HCT116 (cell line): ENCODE data around the gene ANXA8. TPM values are rescaled to one million over a fixed set of nuclear protein-coding genes. Genes with fewer than 3 reads are reported as not detected.

Source experiments
- ATAC-seq: fragments of 200-7000 bp; cut with Tn5 transposase; 2 replicates; pipeline ENCODE4 v1.9.1; 2020; ENCODE audit warnings: mild to moderate bottlenecking, moderate library complexity
- BruUV-seq: library from RNA; stranded (reverse); fragments of 400-500 nt; replicated peaks from 2 replicates; lab custom pipeline; 2021; lab: Mats Ljungman, UMichigan
- CTCF ChIA-PET: fragments of 300-600 bp; sonication (Branson Sonifier 250); formaldehyde crosslinking; loops from one replicate; lab custom pipeline; 2021; ENCODE audit warnings: antibody characterized with exemption; lab: Charles Lee
- POLR2A ChIA-PET: fragments of 300-600, 350-600 bp; sonication (Branson Sonifier 250); formaldehyde crosslinking; loops from one replicate; lab custom pipeline; 2021; ENCODE audit warnings: antibody characterized with exemption; lab: Charles Lee
- RAD21 ChIA-PET, 2 experiments: fragments of 300-600 bp; sonication (Branson Sonifier 250); formaldehyde crosslinking; loops; one replicate each; lab custom pipeline; 2023; ENCODE audit warnings: low total read pairs in 2 of 2; ENCODE audit not compliant: uncharacterized antibody in 2 of 2, unreplicated experiment in 2 of 2, low non-redundant PET in 1 of 2; lab: Charles Lee
- DNase-seq: peaks from one replicate; pipeline ENCODE4 v3.0.0-alpha.2; 2010; ENCODE audit warnings: low read depth, low spot score
- H2AFZ ChIP-seq: fragments of 200-600 bp; shearing (Covaris generic), sonication (generic); 2 replicates; pipeline ENCODE4 v1.6.1; 2017; ENCODE audit warnings: low read depth, mixed run types, mixed read lengths, antibody characterized with exemption, low read length; ENCODE audit not compliant: poor library complexity, severe bottlenecking
- H3K27ac ChIP-seq: 2 replicates; pipeline ENCODE4 v1.5.1; 2012; ENCODE audit warnings: low read depth, low read length
- H3K27me3 ChIP-seq: fragments of 200-600 bp; sonication (generic); 2 replicates; pipeline ENCODE4 v1.6.1; 2016; ENCODE audit warnings: mixed run types, low read length, mixed read lengths; ENCODE audit not compliant: insufficient read depth
- H3K36me3 ChIP-seq, 2 experiments: fragments of 200-500 bp in 1 of 2; fragments of 200-600 bp in 1 of 2; sonication (Bioruptor generic) in 1 of 2; sonication (generic) in 1 of 2; 2 replicates each; pipeline versions ENCODE4 v1.5.1 to v1.6.1; 2014 to 2016; ENCODE audit warnings: low read length in 2 of 2, inconsistent platforms in 1 of 2, mixed read lengths in 1 of 2, mixed run types in 1 of 2; ENCODE audit not compliant: insufficient read depth in 2 of 2, control insufficient read depth in 1 of 2
- H3K4me1 ChIP-seq, 2 experiments: fragments of 200-600 bp in 1 of 2; sonication (generic) in 1 of 2; 2 replicates each; pipeline versions ENCODE4 v1.5.1 to v1.6.1; 2012 to 2017; ENCODE audit warnings: low read length in 2 of 2, inconsistent platforms in 1 of 2, mild to moderate bottlenecking in 1 of 2, mixed read lengths in 1 of 2, mixed run types in 1 of 2, moderate library complexity in 1 of 2; ENCODE audit not compliant: insufficient read depth in 2 of 2, control insufficient read depth in 1 of 2
- H3K4me2 ChIP-seq: fragments of 200-600 bp; sonication (generic); 2 replicates; pipeline ENCODE4 v1.6.1; 2017; ENCODE audit warnings: mixed run types, low read length, mixed read lengths
- H3K4me3 ChIP-seq, 2 experiments: fragments of 200-600 bp in 1 of 2; sonication (generic) in 1 of 2; replicated peaks in 1 of 2; 2 replicates each; pipeline ENCODE4 v1.5.1; 2011 to 2016; ENCODE audit warnings: low read length in 2 of 2, control low read depth in 1 of 2, low read depth in 1 of 2, mild to moderate bottlenecking in 1 of 2, mixed read lengths in 1 of 2, mixed run types in 1 of 2
- H3K79me2 ChIP-seq: fragments of 200-600 bp; sonication (generic); 2 replicates; pipeline ENCODE4 v1.6.1; 2017; ENCODE audit warnings: mild to moderate bottlenecking, mixed run types, low read length, moderate library complexity, mixed read lengths; ENCODE audit not compliant: insufficient read depth
- H3K9ac ChIP-seq: fragments of 200-600 bp; sonication (generic); 2 replicates; pipeline ENCODE4 v1.6.1; 2016; ENCODE audit warnings: low read length, mixed read lengths
- H3K9me2 ChIP-seq: fragments of 200-600 bp; sonication (generic), shearing (Covaris generic); 2 replicates; pipeline ENCODE4 v1.6.1; 2017; ENCODE audit warnings: mixed run types, mild to moderate bottlenecking, moderate library complexity; ENCODE audit not compliant: insufficient read depth
- H3K9me3 ChIP-seq, 2 experiments: fragments of 200-500 bp in 1 of 2; fragments of 200-600 bp in 1 of 2; sonication (Bioruptor generic) in 1 of 2; sonication (generic) in 1 of 2; 2 replicates each; pipeline ENCODE4 v1.6.1; 2014 to 2017; ENCODE audit warnings: low read length in 2 of 2, mixed read lengths in 2 of 2, inconsistent platforms in 1 of 2, low read depth in 1 of 2, mild to moderate bottlenecking in 1 of 2, mixed run types in 1 of 2, moderate library complexity in 1 of 2; ENCODE audit not compliant: control insufficient read depth in 1 of 2, insufficient read depth in 1 of 2
- H4K20me1 ChIP-seq: fragments of 200-600 bp; sonication (generic), shearing (Covaris generic); 2 replicates; pipeline ENCODE4 v1.6.1; 2017; ENCODE audit warnings: mixed run types, mild to moderate bottlenecking, moderate library complexity; ENCODE audit not compliant: insufficient read depth
- CBX3 ChIP-seq: IDR thresholded peaks from 2 replicates; pipeline ENCODE4 v1.6.1; 2012; ENCODE audit warnings: low read depth
- CEBPB ChIP-seq: IDR thresholded peaks from 2 replicates; pipeline ENCODE4 v1.6.1; 2012; ENCODE audit warnings: low read depth
- EGR1 ChIP-seq: IDR thresholded peaks from 2 replicates; pipeline ENCODE4 v1.6.1; 2012; ENCODE audit warnings: low read depth
- ELF1 ChIP-seq: IDR thresholded peaks from 2 replicates; pipeline ENCODE4 v1.6.1; 2012; ENCODE audit warnings: low read depth, borderline replicate concordance
- EZH2 ChIP-seq: fragments of 200-600 bp; sonication (generic); IDR thresholded peaks from 2 replicates; pipeline ENCODE4 v1.6.1; 2017; ENCODE audit warnings: antibody characterized with exemption, mixed run types
- FOSL1 ChIP-seq: IDR thresholded peaks from 2 replicates; pipeline ENCODE4 v1.6.1; 2012; ENCODE audit warnings: low read depth
- MAX ChIP-seq: IDR thresholded peaks from 2 replicates; pipeline ENCODE4 v1.6.1; 2012
- POLR2A ChIP-seq: IDR thresholded peaks from 2 replicates; pipeline ENCODE4 v1.7.0; 2011; ENCODE audit warnings: borderline replicate concordance; ENCODE audit not compliant: insufficient read depth, insufficient read length; ENCODE audit errors: extremely low read depth
- POLR2AphosphoS5 ChIP-seq: IDR thresholded peaks from 2 replicates; pipeline ENCODE4 v1.6.1; 2011; ENCODE audit warnings: mild to moderate bottlenecking, low read depth, low read length, moderate library complexity
- RAD21 ChIP-seq: IDR thresholded peaks from 2 replicates; pipeline ENCODE4 v1.6.1; 2012; ENCODE audit warnings: low read depth, mild to moderate bottlenecking
- REST ChIP-seq: IDR thresholded peaks from 2 replicates; pipeline ENCODE4 v1.6.1; 2012; ENCODE audit warnings: low read depth
- SIN3A ChIP-seq: IDR thresholded peaks from 2 replicates; pipeline ENCODE4 v1.6.1; 2012; ENCODE audit warnings: low read depth
- SP1 ChIP-seq: IDR thresholded peaks from 2 replicates; pipeline ENCODE4 v1.6.1; 2012; ENCODE audit warnings: low read depth
- SRF ChIP-seq: IDR thresholded peaks from 2 replicates; pipeline ENCODE4 v1.6.1; 2012; ENCODE audit warnings: low read depth
- TCF7L2 ChIP-seq: IDR thresholded peaks from 2 replicates; pipeline ENCODE4 v1.7.0; 2011; ENCODE audit warnings: borderline replicate concordance, inconsistent platforms; ENCODE audit not compliant: insufficient read depth, insufficient read length; ENCODE audit errors: extremely low read depth
- YY1 ChIP-seq: IDR thresholded peaks from 2 replicates; pipeline ENCODE4 v1.6.1; 2011; ENCODE audit warnings: low read length, low read depth, moderate library complexity, mild to moderate bottlenecking; ENCODE audit not compliant: insufficient replicate concordance; ENCODE audit errors: extremely low read depth
- ZBTB33 ChIP-seq: IDR thresholded peaks from 2 replicates; pipeline ENCODE4 v1.6.1; 2011; ENCODE audit warnings: mild to moderate bottlenecking, low read length, moderate library complexity; ENCODE audit not compliant: insufficient replicate concordance; ENCODE audit errors: extremely low read depth
- ZFX ChIP-seq: fragments of 450-650 bp; IDR thresholded peaks from 2 replicates; pipeline ENCODE4 v1.6.1; 2017
- ZNF274 ChIP-seq: fragments of 200-500 bp; sonication (Bioruptor generic); IDR thresholded peaks from 2 replicates; pipeline ENCODE4 v1.6.1; 2014; ENCODE audit warnings: mild to moderate bottlenecking, low read depth, low read length, inconsistent platforms
- intact Hi-C: fragments of 100-400 bp; cut with micrococcal nuclease; formaldehyde crosslinking; loops from 2 replicates; pipeline ENCODE4 v1.10.0; 2022
- total RNA-seq: library from RNA; stranded (reverse); gene quantifications from one replicate; pipeline ENCODE4 v1.2.1, GENCODE V29; 2021; ENCODE audit not compliant: unreplicated experiment
- TF ChIP-seq, protein P1 (sequence below): IDR thresholded peaks from 2 replicates; pipeline ENCODE4 v1.6.1; 2012

Gene ANXA8
- total RNA-seq, 1 experiment from 2014 or later, result 0.25 TPM

- H3K4me1 ChIP-seq, result peaks cover 15 to 42% of the 10 kb centered on the region in 2 experiments
- H3K36me3 ChIP-seq, result no peaks in the 10 kb centered on the region
- ChIA-PET POLR2A (no interaction called here), CTCF (interaction anchor here (1.1 kb wide), 1 partner anchor 15 kb away, joined by 4 read pairs; no protein-coding TSS in a partner anchor), RAD21 (no interaction called here)
- H3K4me2 ChIP-seq, result no peak overlapping the region
- BruUV-seq, result no TSS peak
- no peak overlapping the region for H3K27ac ChIP-seq
- H3K4me3 ChIP-seq, result no peak overlapping the region
- DNase-seq (no peak), ATAC-seq (no peak)
- no peak overlapping the region for H2AFZ ChIP-seq
- intact Hi-C loops, result no loop called here
- H3K9me3 ChIP-seq, result no peaks in the 10 kb centered on the region
- no peak overlapping the region for H3K9ac ChIP-seq
- no peaks in the 10 kb centered on the region for H4K20me1 ChIP-seq
- H3K9me2 ChIP-seq, result no peaks in the 10 kb centered on the region
- TF ChIP-seq TCF7L2, result no peak
- TF ChIP-seq SIN3A, result no peak
- no peak for TF ChIP-seq EGR1
- TF ChIP-seq ZFX, result no peak
- no peak for TF ChIP-seq RAD21
- no peak for TF ChIP-seq POLR2A
- TF ChIP-seq CEBPB, result no peak
- no peak for TF ChIP-seq FOSL1
- TF ChIP-seq ZNF274, result no peak
- TF ChIP-seq EZH2, result no peak
- no peak for TF ChIP-seq CBX3
- TF ChIP-seq ZBTB33, result no peak
- TF ChIP-seq REST, result no peak
- no peak for TF ChIP-seq ELF1
- TF ChIP-seq, protein P1, sequence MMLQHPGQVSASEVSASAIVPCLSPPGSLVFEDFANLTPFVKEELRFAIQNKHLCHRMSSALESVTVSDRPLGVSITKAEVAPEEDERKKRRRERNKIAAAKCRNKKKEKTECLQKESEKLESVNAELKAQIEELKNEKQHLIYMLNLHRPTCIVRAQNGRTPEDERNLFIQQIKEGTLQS, result no peak
- TF ChIP-seq YY1, result no peak
- no peak for TF ChIP-seq SP1
- TF ChIP-seq SRF, result no peak
- TF ChIP-seq POLR2AphosphoS5, result no peak
- no peak for TF ChIP-seq MAX
- TF ChIP-seq, all 23 proteins: peak for 0
- no peaks in the 10 kb centered on the region for H3K27me3 ChIP-seq
- H3K79me2 ChIP-seq, result no peaks in the 10 kb centered on the region
These were observed 64.9 kb downstream of the ANXA8 start for GRCh38 chr10:47418966-47419365.
